Testis (tissue), 2 donors: ENCODE measurements around the gene DAAM2.

Experiments used
- POLR2A ChIP-seq: fragments of 450-650 bp; IDR thresholded peaks from one replicate; pipeline ENCODE4 v1.6.1; 2017; ENCODE audit warnings: antibody characterized with exemption, mild to moderate bottlenecking, moderate library complexity
- TF ChIP-seq, protein P1 (sequence below), 3 experiments: fragments of 450-650 bp in 2 of 3; fragments of 200-600 bp in 1 of 3; sonication (generic) in 1 of 3; IDR thresholded peaks; one replicate each; pipeline ENCODE4 v1.5.1; 2016 to 2019; ENCODE audit warnings: antibody characterized with exemption in 3 of 3, mild to moderate bottlenecking in 2 of 3, moderate library complexity in 1 of 3

DNA sequence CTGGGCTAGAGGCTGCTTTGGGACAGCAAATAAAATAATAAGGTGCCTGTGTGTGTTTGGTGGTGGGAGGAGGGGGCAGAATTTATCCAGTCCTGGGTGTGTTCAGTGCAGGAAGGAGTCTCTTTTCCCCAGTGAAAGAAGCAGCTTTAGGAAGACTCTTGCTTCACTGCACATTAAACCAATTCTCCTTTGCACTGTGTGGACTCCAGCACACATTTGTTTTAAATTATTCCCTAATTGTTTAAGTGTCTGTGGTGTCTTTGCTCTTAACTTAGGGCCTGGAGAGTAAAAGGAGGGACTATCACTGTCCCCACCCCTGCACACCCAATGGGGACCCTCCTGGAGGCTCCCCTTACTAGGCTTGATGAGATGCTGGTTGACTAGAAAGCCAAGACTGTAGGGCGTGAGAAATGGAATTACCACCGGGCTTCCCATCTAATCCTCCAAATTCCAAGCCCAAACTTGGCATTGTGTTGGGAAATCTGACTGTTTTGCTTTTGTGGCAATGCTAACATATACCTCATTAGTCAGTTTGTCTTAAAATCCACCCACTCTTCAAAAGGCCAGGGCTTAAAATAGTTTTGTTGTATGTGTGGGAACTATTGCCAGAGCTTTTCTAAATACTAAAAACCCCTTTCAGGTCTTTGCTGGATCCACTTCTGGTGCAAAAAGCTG, 13.5 kb upstream of the DAAM2 start:
- TF ChIP-seq, protein P1, sequence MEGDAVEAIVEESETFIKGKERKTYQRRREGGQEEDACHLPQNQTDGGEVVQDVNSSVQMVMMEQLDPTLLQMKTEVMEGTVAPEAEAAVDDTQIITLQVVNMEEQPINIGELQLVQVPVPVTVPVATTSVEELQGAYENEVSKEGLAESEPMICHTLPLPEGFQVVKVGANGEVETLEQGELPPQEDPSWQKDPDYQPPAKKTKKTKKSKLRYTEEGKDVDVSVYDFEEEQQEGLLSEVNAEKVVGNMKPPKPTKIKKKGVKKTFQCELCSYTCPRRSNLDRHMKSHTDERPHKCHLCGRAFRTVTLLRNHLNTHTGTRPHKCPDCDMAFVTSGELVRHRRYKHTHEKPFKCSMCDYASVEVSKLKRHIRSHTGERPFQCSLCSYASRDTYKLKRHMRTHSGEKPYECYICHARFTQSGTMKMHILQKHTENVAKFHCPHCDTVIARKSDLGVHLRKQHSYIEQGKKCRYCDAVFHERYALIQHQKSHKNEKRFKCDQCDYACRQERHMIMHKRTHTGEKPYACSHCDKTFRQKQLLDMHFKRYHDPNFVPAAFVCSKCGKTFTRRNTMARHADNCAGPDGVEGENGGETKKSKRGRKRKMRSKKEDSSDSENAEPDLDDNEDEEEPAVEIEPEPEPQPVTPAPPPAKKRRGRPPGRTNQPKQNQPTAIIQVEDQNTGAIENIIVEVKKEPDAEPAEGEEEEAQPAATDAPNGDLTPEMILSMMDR (IDR thresholded peaks at IDR 0.05) = no peak
- no peak for TF ChIP-seq POLR2A
